NCI-H524 (cell line): ENCODE data around the gene SPIRE1.
A peak's percentile ranks its signal among the peaks of the same experiment; 100 is the strongest.
"Not testable (repeated sequence)": the region's sequence is repeated elsewhere in the genome, so short reads cannot be mapped to it uniquely, and the experiment has no call there.

Experiments used
- DNase-seq, 2 experiments: peaks; one replicate each; lab custom pipeline; 2025; lab: John Stamatoyannopoulos, UW

The SPIRE1 gene

DNA sequence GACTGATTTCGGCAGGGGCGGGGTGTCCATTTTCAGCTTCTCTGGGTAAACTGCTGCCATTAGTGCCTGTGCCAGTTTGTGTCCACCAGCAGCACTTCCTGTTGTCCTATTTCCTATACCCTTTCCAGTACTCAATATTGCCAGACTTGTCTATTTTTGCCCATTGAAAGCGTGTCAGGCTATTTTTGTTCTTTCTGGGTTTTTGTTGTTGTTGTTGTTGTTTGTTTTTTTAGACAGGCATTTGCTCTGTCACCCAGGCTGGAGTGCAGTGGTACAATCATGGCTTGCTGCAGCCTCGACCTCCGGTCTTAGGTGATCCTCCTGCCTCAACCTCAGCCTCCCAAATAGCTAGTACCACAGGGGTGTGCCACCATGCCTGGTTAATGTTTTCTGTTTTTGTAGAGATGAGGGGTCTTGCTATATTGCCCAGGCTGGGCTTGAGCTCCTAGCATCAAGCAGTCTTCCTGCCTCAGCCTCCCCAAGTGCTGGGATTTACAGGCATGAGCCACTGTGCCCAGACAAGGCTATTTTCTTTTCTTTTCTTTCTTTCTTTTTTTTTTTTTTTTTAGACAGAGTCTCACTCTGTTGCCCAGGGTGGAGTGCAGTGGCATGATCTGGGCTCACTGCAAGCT lies 241.7 kb downstream of the SPIRE1 start:
- DNase-seq: no peak

DNA sequence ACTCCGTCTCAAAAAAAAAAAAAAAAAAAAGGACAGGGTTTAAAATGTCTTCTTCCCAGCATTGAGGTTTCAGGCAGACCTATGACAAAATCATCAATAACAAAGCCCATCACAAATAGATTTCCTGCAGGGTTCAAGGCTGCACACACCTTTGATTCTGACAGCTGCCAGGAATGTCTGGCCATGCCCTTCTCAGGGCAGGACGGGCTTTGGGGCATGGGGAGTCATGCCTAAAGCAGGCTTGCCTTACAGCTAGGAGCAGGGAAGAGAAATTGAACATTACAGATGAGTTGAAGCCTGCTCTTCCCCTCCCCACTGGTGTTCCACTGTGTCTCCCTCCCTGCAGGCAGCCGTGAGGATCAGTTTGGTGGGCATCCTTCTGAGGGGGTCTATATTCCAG lies 246.5 kb downstream of the SPIRE1 start:
- DNase-seq: no peak

DNA sequence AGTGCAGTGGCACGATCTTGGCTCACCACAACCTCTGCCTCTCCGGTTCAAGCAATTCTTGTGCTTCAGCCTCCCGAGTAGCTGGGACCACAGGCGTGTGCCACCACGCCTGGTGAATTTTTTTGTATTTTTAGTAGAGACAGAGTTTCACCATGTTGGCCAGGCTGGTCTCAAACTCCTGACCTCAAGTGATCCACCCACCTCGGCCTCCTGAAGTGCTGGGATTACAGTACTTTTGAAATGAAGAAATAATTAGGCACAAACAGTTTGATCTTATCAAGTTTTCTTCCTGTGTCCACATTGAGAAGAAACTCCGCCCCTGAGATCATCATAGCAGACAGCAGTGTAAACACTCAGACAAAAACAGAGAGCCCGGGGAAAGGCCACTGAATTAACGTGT lies 247.2 kb downstream of the SPIRE1 start:
- not testable (repeated sequence) for DNase-seq

DNA sequence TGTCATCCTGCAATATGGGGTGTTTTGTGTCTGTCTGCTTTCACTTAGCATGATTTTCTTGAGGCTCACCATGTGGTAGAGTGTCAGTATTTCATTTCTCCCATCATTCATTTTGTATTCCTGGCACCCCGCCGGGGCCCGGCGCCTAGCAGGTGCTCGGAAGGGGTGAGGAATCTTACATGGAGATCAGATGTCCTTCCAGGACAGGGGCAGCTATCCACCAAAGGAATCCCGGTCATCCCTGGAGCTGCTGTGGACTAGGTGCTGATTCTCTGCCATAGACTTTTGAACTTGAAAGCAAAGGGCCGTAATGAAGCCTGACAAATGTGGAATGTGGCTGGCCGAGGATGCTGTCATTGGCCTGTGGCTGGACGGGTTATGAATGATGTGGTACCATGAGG lies 247.8 kb downstream of the SPIRE1 start:
- DNase-seq: no peak

DNA sequence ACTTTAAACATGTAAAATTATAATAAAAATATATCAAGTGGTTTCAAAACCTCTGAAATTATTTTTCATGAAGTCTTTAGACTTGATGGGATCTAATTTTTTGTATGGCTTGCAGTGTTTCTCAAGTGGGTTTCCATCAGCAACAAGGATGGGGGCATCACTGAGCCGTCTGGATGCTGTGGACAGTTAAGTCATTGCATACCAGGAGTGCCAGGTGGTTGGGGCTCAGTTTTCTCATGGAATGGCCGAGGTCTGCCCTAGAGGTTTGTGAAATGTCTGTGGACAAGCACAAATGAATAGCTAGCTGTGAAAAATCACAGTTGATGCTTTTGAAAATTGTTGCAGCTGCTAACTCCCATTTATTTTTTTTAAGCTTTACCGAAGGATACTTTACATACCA lies 248.4 kb downstream of the SPIRE1 start:
- peak in 1 of 2 experiments; percentile 37 for DNase-seq

DNA sequence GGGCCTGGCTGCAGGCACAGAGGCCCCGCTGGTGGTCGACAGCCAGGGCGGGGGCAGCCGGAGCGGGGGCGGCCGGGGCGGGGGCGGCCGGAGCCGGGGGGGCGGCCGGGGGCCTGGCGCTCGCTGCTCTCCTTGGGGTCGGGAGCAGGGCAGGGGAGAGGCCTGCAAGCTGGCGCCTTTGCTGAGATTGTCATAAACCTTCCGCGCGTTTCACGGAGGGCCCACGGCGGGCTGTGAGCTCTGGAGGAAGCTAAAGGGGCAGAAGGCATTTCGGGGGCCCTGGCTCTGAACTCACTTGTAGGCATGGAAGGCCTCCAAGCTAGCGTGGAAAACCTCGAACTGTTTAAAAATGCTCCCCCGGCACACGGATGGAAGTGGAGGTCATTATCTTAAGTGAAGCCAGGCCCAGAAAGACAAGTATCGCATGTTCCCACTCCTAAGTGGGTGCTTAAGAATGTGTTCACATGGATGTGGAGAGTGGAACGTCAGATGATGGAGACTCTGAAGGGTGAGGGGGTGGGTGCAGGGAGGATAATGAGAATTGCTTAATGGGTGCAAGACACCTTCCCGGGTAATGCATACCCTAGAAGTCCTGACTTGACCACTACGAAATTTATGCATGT lies 249.5 kb downstream of the SPIRE1 start:
- peak; percentile 32 to 61 for DNase-seq

DNA sequence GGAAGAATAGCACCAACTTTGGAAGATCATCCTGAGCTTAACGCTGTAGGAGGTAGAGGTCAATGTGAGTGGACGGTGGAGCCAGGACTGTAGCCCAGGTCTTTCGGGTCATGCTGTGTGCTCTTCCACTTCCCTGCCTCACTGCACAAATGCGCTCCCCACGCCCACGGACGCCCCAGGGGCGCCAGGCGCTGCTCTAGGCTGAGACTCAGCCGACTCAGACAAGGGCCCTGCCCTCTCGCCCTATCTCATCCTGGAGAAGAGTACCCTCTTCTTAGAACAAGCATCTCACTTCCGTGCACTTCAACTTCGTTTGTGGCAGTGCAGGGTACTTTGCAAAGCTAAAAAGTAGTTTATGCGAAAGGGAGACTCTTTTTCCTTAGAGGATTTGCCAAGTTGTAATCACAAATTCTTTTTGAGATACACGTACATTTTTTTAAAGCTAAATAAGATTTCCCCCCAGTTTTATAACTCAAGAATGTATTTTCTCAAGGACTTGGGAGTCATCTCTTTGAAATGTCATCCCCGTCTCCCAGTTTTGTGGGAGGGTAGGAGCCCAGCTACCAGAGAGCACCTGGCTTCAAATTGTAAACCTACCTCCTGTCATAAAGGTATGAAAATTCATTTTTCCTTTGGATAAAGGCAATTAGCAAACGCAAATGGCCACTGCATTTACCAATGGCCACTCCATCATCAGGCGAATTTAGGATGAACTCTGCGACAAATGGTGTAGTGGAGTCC lies 251.4 kb downstream of the SPIRE1 start:
- DNase-seq: no peak

DNA sequence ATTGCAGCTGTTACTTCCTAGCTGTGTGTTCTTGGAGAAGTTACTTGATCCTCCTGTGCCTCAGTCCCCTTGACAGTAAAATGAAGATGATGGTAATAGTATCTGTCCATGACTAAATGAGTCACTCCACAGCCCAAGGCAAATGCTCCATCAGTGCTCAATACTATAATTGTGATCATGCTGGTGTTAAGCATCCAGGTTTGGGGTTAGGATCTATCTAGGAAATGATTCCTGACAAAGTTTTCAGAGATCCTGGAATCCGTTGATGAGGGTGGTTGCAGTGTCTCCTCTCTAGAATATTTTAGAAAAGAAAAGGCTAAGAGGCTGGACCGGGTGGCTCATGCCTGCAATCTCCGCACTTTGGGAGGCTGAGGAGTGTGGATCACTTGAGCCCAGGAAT lies 252.8 kb downstream of the SPIRE1 start:
- no peak for DNase-seq

DNA sequence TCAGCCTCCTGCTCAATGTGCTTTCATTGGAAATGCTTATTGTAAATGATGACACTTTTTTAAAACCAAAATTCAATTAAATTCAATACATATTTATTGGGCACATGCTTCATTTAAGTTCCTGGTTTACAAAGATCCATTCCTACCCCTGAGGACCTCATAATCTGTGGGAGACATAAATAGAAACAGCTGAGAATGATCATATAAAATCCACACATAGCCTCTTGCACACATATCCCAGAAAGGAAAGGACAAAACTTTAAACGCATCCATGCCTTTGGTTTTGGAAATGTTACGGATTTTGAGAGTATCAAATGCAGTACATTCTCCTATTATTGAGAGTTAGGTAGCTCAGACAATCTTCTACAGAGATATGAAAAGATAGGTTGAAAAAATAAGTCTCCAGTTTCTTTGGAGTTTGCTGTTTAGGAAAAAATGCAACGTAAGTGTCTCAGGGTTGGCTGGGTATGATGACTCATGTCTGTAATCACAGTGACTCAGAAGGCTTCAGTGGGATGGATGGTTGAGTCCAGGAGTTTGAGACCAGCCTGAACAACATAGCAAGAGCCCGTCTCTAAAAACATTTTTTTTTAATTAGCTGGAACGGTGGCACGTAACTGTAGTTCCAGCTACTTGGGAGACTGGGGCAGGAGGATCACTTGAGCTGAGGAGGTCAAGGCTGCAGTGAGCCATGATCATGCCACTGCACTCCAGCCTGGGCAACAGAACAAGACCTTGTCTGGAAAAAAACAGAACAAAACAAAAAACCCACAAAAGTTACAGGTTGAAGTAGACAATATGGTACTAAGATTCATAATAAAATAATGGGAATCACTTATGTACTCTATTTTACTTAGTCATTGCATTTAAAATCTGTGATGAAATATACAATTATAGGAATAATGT lies 254.1 kb downstream of the SPIRE1 start:
- DNase-seq: no peak

DNA sequence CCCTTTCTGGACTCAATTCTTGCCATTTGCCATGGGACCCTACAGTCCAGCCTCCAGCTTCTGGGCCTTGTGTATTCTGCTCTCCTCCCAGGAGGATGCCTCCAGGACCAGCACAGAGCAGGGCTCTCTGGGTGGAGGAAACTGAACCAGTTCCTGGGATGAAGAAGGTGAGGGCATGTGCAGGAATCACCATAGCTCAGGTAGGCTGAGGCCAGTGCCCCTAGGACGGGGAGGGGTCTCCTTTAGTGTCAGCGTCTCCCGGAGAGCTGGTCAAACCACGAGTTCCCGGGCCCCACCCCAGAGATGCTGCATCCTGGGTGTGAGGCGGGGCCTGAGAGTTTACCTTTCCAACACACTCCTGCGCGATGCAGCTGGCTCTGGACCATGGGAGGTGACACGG lies 256.0 kb downstream of the SPIRE1 start:
- DNase-seq: no peak

DNA sequence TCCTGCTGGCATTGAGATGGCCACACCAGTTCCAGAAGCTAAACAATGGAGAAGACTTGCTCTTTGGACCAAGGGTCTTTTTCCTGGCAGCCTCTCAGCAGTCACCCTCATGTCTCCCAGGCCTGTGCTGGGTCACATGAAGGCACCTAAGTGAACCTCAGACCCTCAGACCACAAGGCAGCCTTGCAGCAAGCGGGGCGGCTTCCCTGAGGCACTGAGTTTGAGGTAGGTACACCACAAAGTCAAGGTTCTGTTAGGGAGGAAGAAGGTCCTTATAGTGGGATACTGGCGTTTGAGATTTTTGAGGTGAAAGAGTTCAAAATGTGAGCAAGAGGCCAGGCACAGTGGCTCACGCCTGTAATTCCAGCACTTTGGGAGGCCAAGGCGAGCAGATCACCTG lies 258.7 kb downstream of the SPIRE1 start:
- DNase-seq: no peak

DNA sequence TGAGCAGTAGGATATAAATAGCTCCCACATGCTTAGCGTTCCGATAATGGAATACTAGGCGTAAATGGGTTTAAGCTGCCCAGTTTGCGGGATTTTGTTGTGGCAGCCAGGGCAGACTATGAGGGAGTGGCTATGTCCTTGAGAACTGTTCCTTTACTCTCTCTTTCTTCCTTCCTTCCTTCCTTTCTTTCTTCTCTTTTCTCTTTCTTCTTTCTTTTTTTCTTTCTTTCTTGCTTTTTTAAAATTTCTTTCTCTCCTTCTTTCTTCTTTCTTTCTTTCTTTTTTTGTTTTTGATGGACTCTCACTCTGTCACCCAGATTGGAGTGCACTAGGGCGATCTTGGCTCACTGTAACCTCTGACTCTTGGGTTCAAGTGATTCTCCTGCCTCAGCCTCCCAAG lies 259.3 kb downstream of the SPIRE1 start:
- DNase-seq: no peak

DNA sequence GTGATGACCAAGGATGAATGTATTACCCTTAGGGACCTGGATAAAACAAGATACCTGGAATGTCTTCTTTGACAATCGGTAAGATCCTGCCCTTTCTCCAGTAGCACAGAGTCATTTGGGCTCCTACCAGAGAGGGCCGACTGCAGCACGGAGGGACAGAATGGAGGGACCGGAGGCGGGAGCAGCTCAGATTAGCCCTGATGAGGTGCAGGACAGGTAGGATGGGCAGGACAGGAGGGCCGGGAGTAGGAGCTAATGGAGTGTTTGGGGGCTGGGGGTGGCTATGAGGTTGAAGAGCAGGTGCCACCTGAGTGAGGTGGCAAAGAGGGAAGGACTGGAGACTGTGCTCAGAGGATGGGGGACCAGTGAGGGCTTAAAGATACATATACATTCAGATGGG lies 260.1 kb downstream of the SPIRE1 start:
- DNase-seq: no peak

DNA sequence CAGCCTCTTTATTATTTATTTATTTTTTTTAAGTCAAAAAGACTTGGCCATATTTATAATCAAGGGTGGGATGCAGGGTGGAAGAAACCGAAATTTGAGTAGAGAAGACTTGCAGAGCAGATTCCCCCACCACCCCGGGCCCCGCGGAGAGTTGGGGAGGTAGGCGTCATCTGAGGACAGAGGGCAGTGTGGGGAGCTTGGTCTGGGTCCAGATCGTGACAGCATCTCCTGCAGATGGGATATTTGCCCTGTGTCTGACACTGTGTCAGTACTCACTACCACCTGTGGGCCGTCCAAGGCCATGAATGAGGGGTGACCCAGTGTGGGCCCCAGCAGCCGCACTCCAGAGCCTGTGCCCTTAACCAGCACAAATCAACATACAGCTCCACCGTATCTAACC lies 260.7 kb downstream of the SPIRE1 start:
- DNase-seq: no peak
